ENCODE results near the gene MYOM3.

GRCh38 chr1:24042315-24042714, 69.6 kb downstream of the MYOM3 start:
- TF ChIP-seq MXI1 (IDR thresholded peaks at IDR 0.05; ENCODE audit: borderline replicate concordance, low read depth, low read length), result no peak
- no peak for TF ChIP-seq CTCF (conservative IDR thresholded peaks at IDR 0.05; ENCODE audit: low read depth, low read length)
- TF ChIP-seq MAFK (IDR thresholded peaks at IDR 0.05; ENCODE audit: low read depth, low read length), result no peak
- TF ChIP-seq SMC3 (IDR thresholded peaks at IDR 0.05; ENCODE audit: low read depth, low read length), result no peak
- TF ChIP-seq ELK1 (IDR thresholded peaks at IDR 0.05; ENCODE audit: borderline replicate concordance, low read depth, low read length), result no peak
- TF ChIP-seq MAZ (IDR thresholded peaks at IDR 0.05; ENCODE audit: borderline replicate concordance, low read depth, low read length), result no peak
- TF ChIP-seq POLR2A (IDR thresholded peaks at IDR 0.05; ENCODE audit: low read depth, low read length), result no peak
- no peak for TF ChIP-seq RAD21 (IDR thresholded peaks at IDR 0.05; ENCODE audit: low read length)
- no peak for TF ChIP-seq USF2 (IDR thresholded peaks at IDR 0.05; ENCODE audit: low read depth, low read length)
- TF ChIP-seq BHLHE40 (IDR thresholded peaks at IDR 0.05; ENCODE audit: low read depth, low read length), result no peak
- TF ChIP-seq RCOR1 (IDR thresholded peaks at IDR 0.05; ENCODE audit: insufficient replicate concordance, low read length), result no peak
- TF ChIP-seq NFE2L2 (IDR thresholded peaks at IDR 0.05; ENCODE audit: low read depth, low read length), result no peak
